Testis (tissue), 2 donors: ENCODE results near the gene RNF39.

Source experiments
- POLR2A ChIP-seq: fragments of 450-650 bp; IDR thresholded peaks from one replicate; pipeline ENCODE4 v1.6.1; 2017; ENCODE audit warnings: antibody characterized with exemption, mild to moderate bottlenecking, moderate library complexity
- TF ChIP-seq, protein P1 (sequence below), 3 experiments: fragments of 450-650 bp in 2 of 3; fragments of 200-600 bp in 1 of 3; sonication (generic) in 1 of 3; IDR thresholded peaks; one replicate each; pipeline ENCODE4 v1.5.1; 2016 to 2019; ENCODE audit warnings: antibody characterized with exemption in 3 of 3, mild to moderate bottlenecking in 2 of 3, moderate library complexity in 1 of 3

DNA sequence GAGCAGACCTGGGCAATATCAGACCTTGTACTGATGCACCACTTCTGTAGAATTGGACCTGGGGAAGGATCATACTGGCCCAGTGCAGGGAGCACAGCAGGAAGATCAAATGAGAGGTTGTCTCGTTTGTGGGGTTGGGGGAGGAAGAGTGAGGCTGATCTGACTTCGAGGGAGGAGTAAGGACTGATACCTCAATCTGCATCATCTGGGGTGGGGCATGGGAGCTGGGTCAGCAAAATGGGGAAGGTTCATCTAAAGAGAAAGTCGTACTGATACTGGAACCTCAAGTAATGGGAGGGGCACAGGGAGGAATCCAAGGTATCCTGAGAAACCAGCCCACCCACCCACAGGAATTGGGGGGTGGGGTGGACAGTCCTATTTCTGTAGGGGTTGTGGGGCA, 3.7 kb downstream of the RNF39 start:
- TF ChIP-seq, protein P1, sequence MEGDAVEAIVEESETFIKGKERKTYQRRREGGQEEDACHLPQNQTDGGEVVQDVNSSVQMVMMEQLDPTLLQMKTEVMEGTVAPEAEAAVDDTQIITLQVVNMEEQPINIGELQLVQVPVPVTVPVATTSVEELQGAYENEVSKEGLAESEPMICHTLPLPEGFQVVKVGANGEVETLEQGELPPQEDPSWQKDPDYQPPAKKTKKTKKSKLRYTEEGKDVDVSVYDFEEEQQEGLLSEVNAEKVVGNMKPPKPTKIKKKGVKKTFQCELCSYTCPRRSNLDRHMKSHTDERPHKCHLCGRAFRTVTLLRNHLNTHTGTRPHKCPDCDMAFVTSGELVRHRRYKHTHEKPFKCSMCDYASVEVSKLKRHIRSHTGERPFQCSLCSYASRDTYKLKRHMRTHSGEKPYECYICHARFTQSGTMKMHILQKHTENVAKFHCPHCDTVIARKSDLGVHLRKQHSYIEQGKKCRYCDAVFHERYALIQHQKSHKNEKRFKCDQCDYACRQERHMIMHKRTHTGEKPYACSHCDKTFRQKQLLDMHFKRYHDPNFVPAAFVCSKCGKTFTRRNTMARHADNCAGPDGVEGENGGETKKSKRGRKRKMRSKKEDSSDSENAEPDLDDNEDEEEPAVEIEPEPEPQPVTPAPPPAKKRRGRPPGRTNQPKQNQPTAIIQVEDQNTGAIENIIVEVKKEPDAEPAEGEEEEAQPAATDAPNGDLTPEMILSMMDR (IDR thresholded peaks at IDR 0.05) = no peak
- no peak for TF ChIP-seq POLR2A
